Neural cell (in vitro differentiated cells): ENCODE results near the gene MAP3K14. TPM values are rescaled to one million over a fixed set of nuclear protein-coding genes. Genes with fewer than 3 reads are reported as not detected.

Experiments used
- H2AFZ ChIP-seq: fragments of 200-600, 300-800 bp; sonication (generic), shearing (Covaris generic); 2 replicates; pipeline ENCODE4 v1.6.0; 2014; ENCODE audit warnings: low read depth, mild to moderate bottlenecking, antibody characterized with exemption, low read length, moderate library complexity
- H3F3A ChIP-seq: fragments of 200-600 bp; shearing (Covaris generic); 2 replicates; pipeline ENCODE4 v1.6.1; 2016; ENCODE audit warnings: mild to moderate bottlenecking, moderate library complexity, mixed read lengths, antibody characterized with exemption, low read length; ENCODE audit not compliant: insufficient read depth, poor library complexity, severe bottlenecking
- H3K27ac ChIP-seq: fragments of 200-600, 300-800 bp; sonication (generic), shearing (Covaris generic); 2 replicates; pipeline ENCODE4 v1.5.1; 2014; ENCODE audit warnings: mild to moderate bottlenecking, low read length, moderate library complexity
- H3K27me3 ChIP-seq: fragments of 300-800, 200-600 bp; sonication (generic), shearing (Covaris generic); 2 replicates; pipeline ENCODE4 v1.6.0; 2014; ENCODE audit warnings: mild to moderate bottlenecking, low read depth, low read length, moderate library complexity; ENCODE audit not compliant: insufficient read depth
- H3K36me3 ChIP-seq: fragments of 300-800, 200-600 bp; sonication (generic), shearing (Covaris generic); 2 replicates; pipeline ENCODE4 v1.5.1; 2014; ENCODE audit warnings: mild to moderate bottlenecking, antibody characterized with exemption, low read length, moderate library complexity; ENCODE audit not compliant: insufficient read depth
- H3K4me2 ChIP-seq: fragments of 300-800, 200-600 bp; sonication (generic), shearing (Covaris generic); 2 replicates; pipeline ENCODE4 v1.6.0; 2014; ENCODE audit warnings: mild to moderate bottlenecking, low read length
- H3K4me3 ChIP-seq: fragments of 300-800, 200-600 bp; sonication (generic), shearing (Covaris generic); 2 replicates; pipeline ENCODE4 v1.5.1; 2014; ENCODE audit warnings: mild to moderate bottlenecking, low read length, moderate library complexity
- H3K79me2 ChIP-seq: fragments of 200-600 bp; shearing (Covaris generic); replicated peaks from 2 replicates; pipeline ENCODE4 v1.6.0; 2014; ENCODE audit warnings: mild to moderate bottlenecking, low read length, moderate library complexity; ENCODE audit not compliant: insufficient read depth
- H3K9ac ChIP-seq: fragments of 300-800, 200-600 bp; sonication (generic), shearing (Covaris generic); 2 replicates; pipeline ENCODE4 v1.6.1; 2016; ENCODE audit warnings: mild to moderate bottlenecking, low read length, mixed read lengths
- H3K9me2 ChIP-seq: fragments of 200-600 bp; shearing (Covaris generic); 2 replicates; pipeline ENCODE4 v1.6.1; 2016; ENCODE audit warnings: mild to moderate bottlenecking, low read length, mixed read lengths; ENCODE audit not compliant: insufficient read depth
- H3K9me3 ChIP-seq: fragments of 200-600, 300-800 bp; sonication (generic), shearing (Covaris generic); 2 replicates; pipeline ENCODE4 v1.6.1; 2016; ENCODE audit warnings: mild to moderate bottlenecking, mixed run types, low read length, moderate library complexity, mixed read lengths
- H4K20me1 ChIP-seq: fragments of 200-600 bp; shearing (Covaris generic); 2 replicates; pipeline ENCODE4 v1.6.1; 2016; ENCODE audit warnings: mild to moderate bottlenecking, mixed run types; ENCODE audit not compliant: insufficient read depth
- CTCF ChIP-seq: fragments of 450-650 bp; IDR thresholded peaks from 2 replicates; pipeline ENCODE4 v1.5.1; 2014; ENCODE audit warnings: antibody characterized with exemption, mild to moderate bottlenecking, moderate library complexity; ENCODE audit not compliant: poor library complexity, severe bottlenecking
- EP300 ChIP-seq: fragments of 450-650 bp; conservative IDR thresholded peaks from 2 replicates; pipeline ENCODE4 v1.6.1; 2014; ENCODE audit warnings: antibody characterized with exemption, mild to moderate bottlenecking, moderate library complexity; ENCODE audit not compliant: poor library complexity, severe bottlenecking
- EZH2 ChIP-seq: fragments of 200-600, 300-800 bp; shearing (Covaris generic), sonication (generic); IDR thresholded peaks from 2 replicates; pipeline ENCODE4 v1.6.1; 2014; ENCODE audit warnings: antibody characterized with exemption, low read length, borderline replicate concordance, mild to moderate bottlenecking; ENCODE audit not compliant: insufficient read depth, poor library complexity, severe bottlenecking
- MXI1 ChIP-seq: fragments of 450-650 bp; conservative IDR thresholded peaks from 2 replicates; pipeline ENCODE4 v1.6.1; 2014; ENCODE audit warnings: antibody characterized with exemption, mild to moderate bottlenecking; ENCODE audit not compliant: poor library complexity, severe bottlenecking
- POLR2AphosphoS5 ChIP-seq: IDR thresholded peaks from 2 replicates; pipeline ENCODE4 v1.6.1; 2012
- RAD21 ChIP-seq: fragments of 450-650 bp; conservative IDR thresholded peaks from 2 replicates; pipeline ENCODE4 v1.6.1; 2014; ENCODE audit warnings: antibody characterized with exemption, mild to moderate bottlenecking, moderate library complexity
- REST ChIP-seq: IDR thresholded peaks from 2 replicates; pipeline ENCODE4 v1.6.1; 2012; ENCODE audit warnings: borderline replicate concordance
- SMC3 ChIP-seq: fragments of 450-650 bp; conservative IDR thresholded peaks from 2 replicates; pipeline ENCODE4 v1.6.1; 2014; ENCODE audit warnings: antibody characterized with exemption, mild to moderate bottlenecking, moderate library complexity; ENCODE audit not compliant: poor library complexity
- TAF1 ChIP-seq: IDR thresholded peaks from 2 replicates; pipeline ENCODE4 v1.6.1; 2012; ENCODE audit warnings: low read depth
- polyA minus RNA-seq: library from RNA; depleted of rRNA, polyadenylated mRNA; stranded (reverse); fragments of >200 nt; gene quantifications from 2 replicates; pipeline ENCODE4 v1.2.3, GENCODE V29; 2014
- polyA plus RNA-seq: library from polyadenylated mRNA; depleted of rRNA; stranded (reverse); fragments of >200 nt; gene quantifications from 2 replicates; pipeline ENCODE4 v1.2.3, GENCODE V29; 2014

MAP3K14 gene
- polyA plus RNA-seq (6.6 and 6.7 TPM in 2 replicates), polyA minus RNA-seq (3.1 and 3.4 TPM in 2 replicates)

GRCh38 chr17:45316434-45317110 is at the start of gene MAP3K14:
Gene MAP3K14 (minus strand): TSS chr17:45317020. CDS start chr17:45290745, 26,275 bp downstream.
- Histone ChIP-seq H3K36me3 (no peaks in the 10 kb centered on the region), H3K9ac (peak within 1 kb of the TSS; percentile 82), H3F3A (no peaks in the 10 kb centered on the region), H3K79me2 (peaks cover 26% of the 10 kb centered on the region), H3K9me2 (no peaks in the 10 kb centered on the region), H3K4me3 (peak within 1 kb of the TSS; percentile 86), H3K27ac (peak within 1 kb of the TSS; percentile 87), H3K27me3 (no peaks in the 10 kb centered on the region), H3K9me3 (no peaks in the 10 kb centered on the region), H4K20me1 (no peaks in the 10 kb centered on the region), H2AFZ (peak within 1 kb of the TSS; percentile 67), H3K4me2 (peak within 1 kb of the TSS; percentile 85)
- TF ChIP-seq CTCF (peak; percentile 45), POLR2AphosphoS5 (peak; percentile 78), EZH2 (no peak), REST (no peak), MXI1 (peak; percentile 62), EP300 (peak; percentile 54), TAF1 (peak; percentile 57), SMC3 (peak; percentile 53), RAD21 (no peak)

GRCh38 chr17:45366049-45366448 is 49.2 kb upstream of the MAP3K14 start:
- no peak overlapping the region for H3K9ac ChIP-seq
- no peak overlapping the region for H3K27ac ChIP-seq
- TF ChIP-seq TAF1 (no peak), CTCF (no peak), POLR2AphosphoS5 (no peak), REST (no peak), RAD21 (no peak), SMC3 (no peak), EP300 (no peak), MXI1 (no peak), EZH2 (no peak)
- H2AFZ ChIP-seq = no peak overlapping the region
- no peaks in the 10 kb centered on the region for H3K9me3 ChIP-seq
- no peaks in the 10 kb centered on the region for H3K36me3 ChIP-seq
- H3K79me2 ChIP-seq = no peaks in the 10 kb centered on the region
- H3K9me2 ChIP-seq = no peaks in the 10 kb centered on the region
- H4K20me1 ChIP-seq = no peaks in the 10 kb centered on the region
- H3F3A ChIP-seq = no peaks in the 10 kb centered on the region
- H3K4me3 ChIP-seq = no peak overlapping the region
- no peak overlapping the region for H3K4me2 ChIP-seq
- H3K27me3 ChIP-seq = no peaks in the 10 kb centered on the region
